GM13976 (cell line): Measurements from ENCODE around the gene PTPRM.
A peak's percentile ranks its signal among the peaks of the same experiment; 100 is the strongest.

Source experiments
- DNase-seq: peaks from one replicate; pipeline ENCODE4 v3.0.0; 2012; ENCODE audit warnings: low spot score
- in situ Hi-C: fragments of 300-500 bp; cut with MboI; formaldehyde crosslinking; loops from one replicate; pipeline ENCODE4 v1.12.0; 2022; ENCODE audit warnings: low sequenced_read_pairs, mixed read lengths, inconsistent platforms; ENCODE audit not compliant: unreplicated experiment
- TF ChIP-seq, protein P1 (sequence below): IDR thresholded peaks from 2 replicates; pipeline ENCODE4 v1.5.1; 2012; ENCODE audit warnings: borderline replicate concordance, mild to moderate bottlenecking; ENCODE audit not compliant: insufficient read depth; ENCODE audit errors: extremely low read depth, missing control alignments, control extremely low read depth

PTPRM gene

DNA sequence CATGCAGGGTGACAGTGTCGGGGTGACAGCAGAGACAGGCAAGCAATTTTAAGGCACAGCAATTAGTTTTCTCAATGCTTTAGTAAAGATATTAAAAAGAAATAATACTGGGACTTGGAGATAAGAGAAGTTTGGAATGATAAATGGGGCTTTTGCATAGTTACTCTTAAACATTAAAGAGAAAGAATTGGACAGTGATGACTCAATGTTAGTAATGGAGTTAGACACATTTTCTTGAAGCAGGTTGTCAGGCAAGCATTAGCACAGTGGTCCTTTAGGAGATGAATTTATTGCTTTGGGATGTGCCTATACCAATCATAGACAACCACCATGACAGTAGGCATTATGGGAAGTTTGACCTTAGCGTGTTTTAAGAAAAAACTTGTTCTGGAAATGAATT is 813.8 kb downstream of the PTPRM start:
- TF ChIP-seq, protein P1, sequence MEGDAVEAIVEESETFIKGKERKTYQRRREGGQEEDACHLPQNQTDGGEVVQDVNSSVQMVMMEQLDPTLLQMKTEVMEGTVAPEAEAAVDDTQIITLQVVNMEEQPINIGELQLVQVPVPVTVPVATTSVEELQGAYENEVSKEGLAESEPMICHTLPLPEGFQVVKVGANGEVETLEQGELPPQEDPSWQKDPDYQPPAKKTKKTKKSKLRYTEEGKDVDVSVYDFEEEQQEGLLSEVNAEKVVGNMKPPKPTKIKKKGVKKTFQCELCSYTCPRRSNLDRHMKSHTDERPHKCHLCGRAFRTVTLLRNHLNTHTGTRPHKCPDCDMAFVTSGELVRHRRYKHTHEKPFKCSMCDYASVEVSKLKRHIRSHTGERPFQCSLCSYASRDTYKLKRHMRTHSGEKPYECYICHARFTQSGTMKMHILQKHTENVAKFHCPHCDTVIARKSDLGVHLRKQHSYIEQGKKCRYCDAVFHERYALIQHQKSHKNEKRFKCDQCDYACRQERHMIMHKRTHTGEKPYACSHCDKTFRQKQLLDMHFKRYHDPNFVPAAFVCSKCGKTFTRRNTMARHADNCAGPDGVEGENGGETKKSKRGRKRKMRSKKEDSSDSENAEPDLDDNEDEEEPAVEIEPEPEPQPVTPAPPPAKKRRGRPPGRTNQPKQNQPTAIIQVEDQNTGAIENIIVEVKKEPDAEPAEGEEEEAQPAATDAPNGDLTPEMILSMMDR = no peak
- DNase-seq = no peak
- in situ Hi-C loops = no loop called here

DNA sequence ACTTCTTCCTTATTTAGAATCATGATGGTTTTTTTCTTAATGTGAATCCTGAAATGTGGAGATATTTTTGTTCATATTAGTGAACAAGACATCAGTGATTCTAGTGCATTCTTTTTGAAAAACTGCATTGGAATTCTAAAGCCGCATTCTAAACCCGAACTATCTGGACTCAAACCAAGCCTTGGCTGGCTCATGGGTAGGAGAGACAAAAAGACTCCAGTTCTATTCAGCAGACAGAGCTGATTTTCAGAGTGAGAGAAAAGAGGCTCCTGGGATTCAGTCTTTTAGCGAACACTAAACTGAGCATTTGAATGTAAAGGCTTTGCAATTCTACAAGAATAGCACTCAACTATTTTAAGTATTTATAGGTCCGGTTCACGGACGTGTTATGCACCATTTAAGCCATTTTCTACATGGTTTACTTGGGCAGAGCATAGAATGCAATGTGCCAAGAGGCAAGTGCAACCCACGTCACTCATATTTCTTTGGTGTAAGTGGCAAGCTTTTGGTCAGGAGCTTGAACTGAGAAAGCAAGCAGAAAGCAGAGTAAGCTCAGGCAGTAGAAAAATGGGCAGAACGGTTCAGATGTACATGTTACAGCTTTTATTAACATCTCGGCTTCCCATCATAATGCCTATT is 814.8 kb downstream of the PTPRM start:
- in situ Hi-C loops = no loop called here

DNA sequence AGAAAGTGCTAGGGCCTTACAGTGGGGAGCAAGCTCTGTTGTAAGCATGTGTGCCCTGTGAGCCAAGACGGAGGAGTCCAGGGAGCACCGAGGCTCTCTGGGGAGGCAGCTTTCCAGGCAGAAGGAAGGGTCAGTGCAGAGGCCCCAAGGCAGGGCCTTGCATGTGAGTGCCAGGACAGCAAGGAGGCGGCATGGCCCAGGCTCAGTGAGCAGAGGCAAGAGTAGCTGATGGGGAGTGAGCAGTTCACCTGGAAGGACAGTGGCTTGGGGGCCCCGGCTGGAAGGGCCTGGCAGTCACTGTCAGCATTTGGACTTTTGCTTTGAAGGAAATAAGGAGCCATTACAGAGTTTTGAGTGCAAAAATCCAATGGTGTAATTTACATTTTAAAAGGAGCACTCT is 818.3 kb downstream of the PTPRM start:
- TF ChIP-seq, protein P1 = no peak
- in situ Hi-C loops = no loop called here
- DNase-seq = no peak

More for the DNA sequence above, 814.8 kb downstream of the PTPRM start:
- TF ChIP-seq, protein P1 = no peak
- no peak for DNase-seq

DNA sequence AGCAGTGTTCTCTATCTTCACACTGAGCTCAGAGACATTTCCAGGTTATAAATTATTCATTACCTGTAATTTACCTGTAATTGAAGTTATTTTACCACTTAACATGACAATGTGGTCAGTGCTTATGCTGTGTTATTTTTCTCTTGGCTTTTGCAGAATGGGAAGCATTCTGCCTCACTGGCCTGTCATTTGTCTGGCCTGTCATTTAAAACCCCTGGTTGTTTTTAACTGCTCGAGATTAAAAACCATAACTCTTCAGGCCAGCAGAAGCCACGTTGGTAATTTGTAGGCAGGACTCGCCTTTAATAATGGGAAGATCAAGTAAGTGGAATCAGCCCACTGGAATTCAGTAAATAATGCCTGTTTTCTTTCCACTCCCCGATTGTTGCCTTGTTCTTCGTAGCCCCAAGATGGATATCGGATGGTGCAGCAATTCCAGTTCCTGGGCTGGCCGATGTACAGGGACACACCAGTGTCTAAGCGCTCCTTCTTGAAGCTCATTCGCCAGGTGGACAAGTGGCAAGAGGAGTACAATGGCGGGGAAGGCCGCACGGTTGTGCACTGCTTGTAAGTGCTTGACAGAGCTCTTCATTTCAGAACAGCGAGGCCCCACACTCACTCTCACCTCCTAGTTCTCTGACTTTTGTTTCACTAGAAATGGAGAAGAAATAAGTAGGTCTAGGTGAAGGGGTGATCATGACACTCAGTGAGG is 819.7 kb downstream of the PTPRM start:
- in situ Hi-C loops = no loop called here
- DNase-seq = no peak

DNA sequence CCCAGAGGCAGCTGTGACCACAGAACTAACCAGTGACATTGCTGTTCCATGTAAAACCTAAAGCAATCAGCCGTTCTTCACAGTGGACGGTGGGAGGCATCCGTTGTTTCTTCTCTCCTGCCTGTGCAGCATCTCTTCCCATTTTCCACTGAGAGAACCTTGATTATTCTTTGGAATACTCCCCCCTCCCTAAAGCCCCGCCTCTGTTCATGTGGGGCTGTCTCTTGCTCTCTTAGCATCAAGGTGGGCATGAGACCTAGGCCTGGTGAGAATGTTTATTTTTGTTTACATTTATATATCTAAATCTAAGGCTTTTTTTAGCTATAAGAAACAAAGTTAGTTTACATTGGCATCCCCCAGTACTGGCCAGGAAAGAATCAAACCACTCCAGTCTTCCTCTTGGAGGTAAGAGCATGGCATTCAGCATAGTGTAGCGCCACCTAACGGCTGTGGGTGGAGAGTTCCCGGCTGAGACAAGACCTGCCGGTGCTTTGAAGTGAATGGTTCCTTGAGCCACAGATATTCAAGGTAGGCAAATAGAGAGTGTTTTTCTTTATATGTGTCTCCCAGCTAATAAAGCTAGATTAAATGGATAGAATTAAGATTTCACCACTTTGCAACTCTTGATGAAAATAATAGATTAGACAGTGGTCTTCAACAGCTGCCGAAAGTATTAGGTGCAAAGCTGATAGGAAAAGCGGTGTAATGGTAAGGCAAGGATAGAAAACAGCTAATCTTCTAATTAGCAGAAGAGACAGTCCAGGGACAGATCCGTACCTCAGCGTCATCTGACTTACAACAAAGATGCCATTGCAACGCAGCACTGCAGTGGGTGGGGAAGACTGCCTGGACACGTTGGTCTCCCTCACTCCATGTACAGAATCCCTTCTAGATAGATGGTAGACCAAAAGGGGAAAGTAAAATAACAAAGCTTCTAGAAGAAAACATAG is 822.5 kb downstream of the PTPRM start:
- DNase-seq = peak; percentile 67
- TF ChIP-seq, protein P1 = peak; percentile 63
- in situ Hi-C loops = no loop called here

More for the DNA sequence above, 819.7 kb downstream of the PTPRM start:
- TF ChIP-seq, protein P1 = no peak

DNA sequence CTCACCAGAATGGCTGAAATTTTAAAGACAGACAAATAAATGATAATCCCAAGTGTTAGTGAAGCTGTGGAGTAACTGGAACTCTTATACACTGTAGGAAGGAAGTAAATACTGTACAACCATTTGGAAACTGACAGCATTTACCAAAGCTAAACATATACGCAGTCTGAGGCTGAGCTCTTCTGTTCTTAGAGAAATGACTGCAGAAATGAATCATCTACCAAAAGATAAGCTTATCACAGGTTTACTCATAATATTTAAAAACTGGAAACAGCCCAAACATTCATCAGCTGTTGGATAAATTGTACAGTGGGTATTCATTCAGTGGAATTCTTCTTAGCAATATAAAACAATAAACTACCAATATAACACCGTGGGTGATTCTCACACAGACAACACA is 824.0 kb downstream of the PTPRM start:
- TF ChIP-seq, protein P1 = no peak
- in situ Hi-C loops = no loop called here
- no peak for DNase-seq
